Skeletal muscle satellite cell (primary cell): ENCODE results near the gene RNASE11.

Experiments
- H3K27me3 ChIP-seq: 2 replicates; pipeline ENCODE4 v1.7.0; 2013; ENCODE audit warnings: low read length; ENCODE audit not compliant: control insufficient read depth, insufficient read depth
- H3K36me3 ChIP-seq: 2 replicates; pipeline ENCODE4 v1.7.0; 2013; ENCODE audit warnings: mild to moderate bottlenecking, control low read depth, low read length; ENCODE audit not compliant: insufficient read depth
- H3K4me1 ChIP-seq: 2 replicates; pipeline ENCODE4 v1.7.0; 2013; ENCODE audit warnings: low read length; ENCODE audit not compliant: control insufficient read depth, insufficient read depth
- H3K4me2 ChIP-seq: 2 replicates; pipeline ENCODE4 v1.7.0; 2013; ENCODE audit warnings: mild to moderate bottlenecking, low read length
- H3K4me3 ChIP-seq: 2 replicates; pipeline ENCODE4 v1.7.0; 2013; ENCODE audit warnings: low read length
- H3K9ac ChIP-seq: 2 replicates; pipeline ENCODE4 v1.7.0; 2013; ENCODE audit warnings: mild to moderate bottlenecking, low read depth, low read length, moderate library complexity
- H3K9me3 ChIP-seq: replicated peaks from 2 replicates; pipeline ENCODE4 v1.7.0; 2013; ENCODE audit warnings: mild to moderate bottlenecking, control low read depth, low read length

RNASE11 gene

DNA sequence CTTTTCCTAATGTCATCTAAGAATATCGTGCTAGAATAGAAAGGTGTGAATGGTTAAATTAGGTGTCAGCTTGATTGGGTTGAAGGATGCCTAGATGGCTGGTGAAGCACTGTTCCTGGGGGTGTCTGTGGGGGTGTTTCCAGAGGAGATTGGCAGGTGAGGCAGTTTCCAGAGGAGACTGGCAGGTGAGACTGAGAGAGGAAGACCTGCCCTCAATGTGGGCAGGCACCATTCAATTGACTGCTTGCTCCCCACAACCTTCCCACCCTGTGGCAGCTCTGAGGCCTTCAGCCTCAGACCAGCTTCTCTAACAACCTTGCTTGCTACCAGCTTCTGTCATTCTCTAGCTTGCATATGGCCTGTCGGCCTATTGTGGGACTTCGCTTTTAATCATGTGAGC lies 36.2 kb downstream of the RNASE11 start:
- Histone ChIP-seq H3K4me3 (no peak overlapping the region), H3K9ac (no peak overlapping the region), H3K9me3 (no peaks in the 10 kb centered on the region), H3K4me1 (no peaks in the 10 kb centered on the region), H3K27me3 (peaks cover 16% of the 10 kb centered on the region), H3K4me2 (no peak overlapping the region), H3K36me3 (no peaks in the 10 kb centered on the region)

DNA sequence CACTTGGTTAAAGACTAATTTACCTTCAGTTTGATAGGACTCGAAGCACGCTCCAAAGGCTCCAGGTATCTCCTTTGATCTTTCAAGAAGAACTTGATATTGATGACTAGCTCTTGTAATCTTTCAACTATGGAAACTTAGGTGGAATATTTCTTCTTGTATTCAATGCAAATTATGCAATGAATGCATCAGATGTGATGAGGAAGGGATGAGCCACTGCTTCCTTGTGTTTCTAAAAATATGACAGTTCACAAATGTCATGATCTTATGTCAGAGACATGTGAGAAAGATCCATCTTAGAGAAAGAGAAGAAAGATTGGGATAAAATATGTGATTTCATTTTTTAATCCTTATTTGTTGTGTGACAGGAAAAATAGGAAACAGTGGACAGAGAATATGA lies 36.9 kb downstream of the RNASE11 start:
- Histone ChIP-seq H3K4me1 (no peaks in the 10 kb centered on the region), H3K9me3 (no peaks in the 10 kb centered on the region), H3K36me3 (no peaks in the 10 kb centered on the region), H3K4me3 (no peak overlapping the region), H3K27me3 (peaks cover 14% of the 10 kb centered on the region), H3K9ac (no peak overlapping the region), H3K4me2 (no peak overlapping the region)

DNA sequence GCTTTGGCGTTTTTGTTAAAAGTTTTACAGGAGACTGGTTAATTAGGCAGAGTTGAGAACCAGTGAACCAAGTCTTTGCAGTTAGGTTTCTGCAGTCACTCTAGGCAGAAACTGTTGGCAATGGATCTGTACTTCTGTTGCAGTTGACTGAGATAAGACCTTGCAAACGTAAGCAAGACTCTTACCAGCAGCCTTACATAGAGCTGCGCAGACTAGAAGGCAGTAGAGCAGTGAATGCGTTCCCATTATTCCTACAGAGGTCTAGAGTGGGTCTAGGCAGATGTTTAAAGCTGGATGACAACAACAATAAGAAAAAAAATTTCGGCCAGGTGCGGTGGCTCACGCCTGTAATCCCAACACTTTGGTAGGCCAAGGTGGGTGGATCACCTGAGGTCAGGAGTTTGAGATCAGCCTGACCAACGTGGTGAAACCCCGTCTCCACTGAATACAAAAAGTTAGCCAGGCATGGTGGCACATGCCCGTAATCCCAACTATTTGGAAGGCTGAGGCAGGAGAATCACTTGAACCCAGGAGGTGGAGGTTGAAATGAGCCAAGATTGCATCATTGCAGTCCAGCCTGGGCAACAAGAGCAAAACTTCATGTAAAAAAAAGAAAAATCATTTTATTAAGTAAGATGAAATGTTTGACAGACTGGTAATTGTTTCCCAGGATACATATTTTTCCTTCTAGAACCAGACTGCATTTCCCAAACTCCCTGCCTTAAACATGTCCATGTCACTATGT lies 39.2 kb downstream of the RNASE11 start:
- Histone ChIP-seq H3K36me3 (no peaks in the 10 kb centered on the region), H3K4me2 (no peak overlapping the region), H3K4me3 (no peak overlapping the region), H3K4me1 (no peaks in the 10 kb centered on the region), H3K27me3 (peaks cover 17% of the 10 kb centered on the region), H3K9me3 (no peaks in the 10 kb centered on the region), H3K9ac (no peak overlapping the region)

DNA sequence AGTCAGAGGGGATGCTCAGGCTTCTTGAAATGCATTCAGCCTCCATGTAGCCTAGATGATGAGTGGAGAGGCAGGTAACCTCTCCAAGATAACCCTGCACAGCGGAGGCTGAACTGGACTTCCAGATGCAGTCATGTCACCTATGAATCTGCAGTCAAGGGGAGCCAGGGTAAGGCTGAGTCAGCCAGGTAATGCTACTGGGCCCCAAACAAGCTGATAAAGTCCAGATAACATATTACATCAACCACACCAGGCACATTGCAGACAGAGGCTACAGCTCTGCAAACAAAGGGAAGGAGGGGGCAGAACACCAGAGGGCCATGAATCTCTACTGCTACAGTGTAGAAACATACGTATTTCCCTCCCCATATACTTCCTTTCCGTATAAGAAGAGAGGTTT lies 40.9 kb downstream of the RNASE11 start:
- H3K4me1 ChIP-seq = no peaks in the 10 kb centered on the region
- H3K4me2 ChIP-seq = no peak overlapping the region
- no peaks in the 10 kb centered on the region for H3K9me3 ChIP-seq
- no peak overlapping the region for H3K9ac ChIP-seq
- H3K36me3 ChIP-seq = no peaks in the 10 kb centered on the region
- peaks cover 17% of the 10 kb centered on the region for H3K27me3 ChIP-seq
- no peak overlapping the region for H3K4me3 ChIP-seq

DNA sequence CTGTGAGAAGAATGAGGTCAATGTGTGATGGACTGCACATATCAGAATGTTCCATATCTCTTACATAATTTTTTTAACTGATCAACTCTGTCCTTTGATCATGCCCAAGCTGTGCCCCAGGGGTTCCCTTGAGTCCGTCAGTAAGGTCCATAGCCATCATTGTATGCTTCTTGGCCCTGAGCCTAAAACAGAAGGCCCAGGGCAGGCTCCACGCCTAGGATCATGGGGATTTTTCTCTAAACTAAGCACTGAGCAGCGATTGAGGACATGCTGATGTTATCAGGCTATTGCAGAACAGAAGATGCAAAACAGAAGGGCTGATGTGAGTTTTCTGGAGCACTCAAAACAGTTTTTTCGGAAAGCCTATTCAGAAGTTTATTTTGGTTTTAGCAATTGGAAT lies 47.9 kb downstream of the RNASE11 start:
- H3K4me2 ChIP-seq = no peak overlapping the region
- peaks cover 4% of the 10 kb centered on the region for H3K27me3 ChIP-seq
- H3K4me3 ChIP-seq = no peak overlapping the region
- H3K9ac ChIP-seq = no peak overlapping the region
- H3K9me3 ChIP-seq = no peaks in the 10 kb centered on the region
- no peaks in the 10 kb centered on the region for H3K4me1 ChIP-seq
- no peaks in the 10 kb centered on the region for H3K36me3 ChIP-seq
